Osteocyte (in vitro differentiated cells): Measurements from ENCODE around the gene EPOP. TPM values are rescaled to one million over a fixed set of nuclear protein-coding genes. Genes with fewer than 3 reads are reported as not detected.

Experiments used
- DNase-seq: peaks from one replicate; pipeline ENCODE4 v3.0.0; 2021; ENCODE audit warnings: mixed read lengths; ENCODE audit not compliant: unreplicated experiment; ENCODE audit errors: extremely low spot score
- H3K27ac Mint-ChIP-seq: one replicate; pipeline ENCODE4 v1.8.0; 2021; ENCODE audit warnings: mild to moderate bottlenecking, mixed read lengths; ENCODE audit not compliant: unreplicated experiment
- H3K27me3 Mint-ChIP-seq: one replicate; pipeline ENCODE4 v1.8.0; 2021; ENCODE audit warnings: mixed read lengths; ENCODE audit not compliant: unreplicated experiment
- H3K36me3 Mint-ChIP-seq: one replicate; pipeline ENCODE4 v1.8.0; 2021; ENCODE audit warnings: mixed read lengths; ENCODE audit not compliant: unreplicated experiment
- H3K4me1 Mint-ChIP-seq: one replicate; pipeline ENCODE4 v1.8.0; 2021; ENCODE audit warnings: mixed read lengths; ENCODE audit not compliant: unreplicated experiment
- H3K4me3 Mint-ChIP-seq: one replicate; pipeline ENCODE4 v1.8.0; 2021; ENCODE audit warnings: mild to moderate bottlenecking, moderate library complexity, mixed read lengths; ENCODE audit not compliant: unreplicated experiment
- H3K9me3 Mint-ChIP-seq: one replicate; pipeline ENCODE4 v1.8.0; 2021; ENCODE audit warnings: mixed read lengths; ENCODE audit not compliant: unreplicated experiment
- CTCF ChIP-seq: fragments of 200-600 bp; sonication (generic); IDR thresholded peaks from 2 replicates; pipeline ENCODE4 v1.5.0; 2021; ENCODE audit warnings: antibody characterized with exemption, mild to moderate bottlenecking, moderate library complexity
- total RNA-seq: library from RNA; stranded (reverse); gene quantifications from 2 replicates; pipeline ENCODE4 v1.2.1, GENCODE V29; 2021

Gene EPOP
- total RNA-seq, 1 donor from 2014 or later, result 1.0 TPM

- no peak for TF ChIP-seq CTCF
- Mint-ChIP-seq H3K4me3 (peak overlapping the region; percentile 88), H3K9me3 (no peaks in the 10 kb centered on the region), H3K4me1 (peaks cover 50% of the 10 kb centered on the region), H3K27ac (peak overlapping the region; percentile 78), H3K27me3 (no peaks in the 10 kb centered on the region), H3K36me3 (peaks cover 17% of the 10 kb centered on the region)
- no peak for DNase-seq
These were observed 31.2 kb upstream of the EPOP start for GRCh38 chr17:38705803-38706504.

- H3K27ac Mint-ChIP-seq, result no peak overlapping the region
- H3K27me3 Mint-ChIP-seq, result no peaks in the 10 kb centered on the region
- peaks cover 17% of the 10 kb centered on the region for H3K36me3 Mint-ChIP-seq
- H3K4me3 Mint-ChIP-seq, result peak overlapping the region; percentile 88
- DNase-seq, result no peak
- H3K4me1 Mint-ChIP-seq, result peaks cover 50% of the 10 kb centered on the region
- no peaks in the 10 kb centered on the region for H3K9me3 Mint-ChIP-seq
- no peak for TF ChIP-seq CTCF
These were observed 30.7 kb upstream of the EPOP start for GRCh38 chr17:38705523-38705802.

- TF ChIP-seq CTCF, result no peak
- peak; percentile 89 for DNase-seq
- Mint-ChIP-seq H3K4me1 (peaks cover 54% of the 10 kb centered on the region), H3K27ac (peak within 1 kb of the TSS; percentile 95), H3K27me3 (no peaks in the 10 kb centered on the region), H3K9me3 (no peaks in the 10 kb centered on the region), H3K4me3 (peak within 1 kb of the TSS; percentile 88), H3K36me3 (peaks cover 11% of the 10 kb centered on the region)
These were observed 30.1 kb upstream of the EPOP start, which contains the start of gene MLLT6 for GRCh38 chr17:38704606-38705522. Gene MLLT6 (plus strand): TSS chr17:38705273. CDS start chr17:38705633, 360 bp downstream.

GRCh38 chr17:38703742-38704605 is 29.2 kb upstream of the EPOP start:
- peak overlapping the region; percentile 87 for H3K4me3 Mint-ChIP-seq
- no peak for DNase-seq

More at GRCh38 chr17:38703742-38704605, 29.2 kb upstream of the EPOP start:
- peak overlapping the region; percentile 95 for H3K27ac Mint-ChIP-seq
- H3K27me3 Mint-ChIP-seq, result no peaks in the 10 kb centered on the region
- TF ChIP-seq CTCF, result no peak
- peaks cover 57% of the 10 kb centered on the region for H3K4me1 Mint-ChIP-seq
- H3K36me3 Mint-ChIP-seq, result peaks cover 5% of the 10 kb centered on the region
- H3K9me3 Mint-ChIP-seq, result no peaks in the 10 kb centered on the region
